ENCODE measurements around the gene USP6NL. TPM values are rescaled to one million over a fixed set of nuclear protein-coding genes. Genes with fewer than 3 reads are reported as not detected.

Gene USP6NL
- polyA plus RNA-seq, 3 donors: 5.5 to 7.7 (median 6.7) TPM

GRCh38 chr10:11576092-11576809 lies 35.2 kb downstream of the USP6NL start:
- no peak overlapping the region for H3K4me3 Mint-ChIP-seq
- WGBS (ENCODE audit: insufficient coverage): 93% methylated on average over 4 of the region's 6 CpGs

GRCh38 chr10:11573497-11573896 lies 38.0 kb downstream of the USP6NL start:
- Mint-ChIP-seq H3K27me3 (ENCODE audit: low read depth in 3 of 3) (peaks cover 0 to 2% (median 0%) of the 10 kb centered on the region in 3 donors), H3K4me1 (peaks cover 41% of the 10 kb centered on the region), H3K27ac (peak overlapping the region in 6 of 7 donors; percentile 3 to 73 (median 28)), H3K4me3 (peak overlapping the region in 1 of 2 donors; percentile 48), H3K9me3 (no peaks in the 10 kb centered on the region), H3K36me3 (no peaks in the 10 kb centered on the region)
- Histone ChIP-seq H3K36me3 (replicated peaks in 1 of 2; ENCODE audit: control insufficient read depth in 1 of 2, insufficient read depth in 2 of 2, low read length in 2 of 2) (no peaks in the 10 kb centered on the region), H4K20me1 (ENCODE audit: insufficient read depth, low read length) (no peaks in the 10 kb centered on the region), H3K9me3 (replicated peaks in 1 of 2; ENCODE audit: control insufficient read depth in 1 of 2, insufficient read depth in 1 of 2, low read length in 2 of 2) (no peaks in the 10 kb centered on the region), H3K79me2 (ENCODE audit: insufficient read depth, low read length) (peaks cover 43% of the 10 kb centered on the region), H3K27ac (ENCODE audit: low read depth in 1 of 2, low read length in 2 of 2) (peak overlapping the region in 1 of 2 donors; percentile 69), H2AFZ (ENCODE audit: insufficient read depth, low read depth, low read length, poor library complexity, severe bottlenecking) (no peak overlapping the region), H3K4me1 (ENCODE audit: control insufficient read depth in 1 of 2, insufficient read depth in 2 of 2, low read length in 2 of 2) (peaks cover 16 to 20% of the 10 kb centered on the region in 2 donors), H3K27me3 (ENCODE audit: control insufficient read depth in 2 of 2, insufficient read depth in 2 of 2, low read length in 2 of 2) (no peaks in the 10 kb centered on the region), H3K9ac (ENCODE audit: insufficient read depth, low read length, poor library complexity, severe bottlenecking) (no peak overlapping the region), H3K4me3 (replicated peaks in 1 of 3; ENCODE audit: low read depth in 2 of 3, low read length in 3 of 3) (peak overlapping the region in 1 of 3 experiments; percentile 38), H3K4me2 (replicated peaks; ENCODE audit: extremely low read depth, low read length, poor library complexity, severe bottlenecking) (peak overlapping the region; percentile 58)
- DNase-seq: peak; percentile 67 to 77 (median 74)
- WGBS (ENCODE audit: insufficient coverage): no CpG with 5 or more reads among the region's 3 CpGs
- TF ChIP-seq CTCF (IDR thresholded peaks at IDR 0.05): no peak
- intact Hi-C loops (cut with micrococcal nuclease): no loop called here

More at GRCh38 chr10:11576092-11576809, 35.2 kb downstream of the USP6NL start:
- Mint-ChIP-seq H3K36me3 (no peaks in the 10 kb centered on the region), H3K4me1 (peaks cover 39% of the 10 kb centered on the region), H3K27me3 (ENCODE audit: low read depth in 3 of 3) (peaks cover 0 to 2% (median 0%) of the 10 kb centered on the region in 3 donors), H3K9me3 (no peaks in the 10 kb centered on the region), H3K27ac (no peak overlapping the region)
- H3K9ac ChIP-seq (ENCODE audit: insufficient read depth, low read length, poor library complexity, severe bottlenecking): no peak overlapping the region
- DNase-seq: peak in 1 of 3 donors; percentile 14
- H3K9me3 ChIP-seq (replicated peaks in 1 of 2; ENCODE audit: control insufficient read depth in 1 of 2, insufficient read depth in 1 of 2, low read length in 2 of 2): no peaks in the 10 kb centered on the region
- no peak overlapping the region for H3K4me2 ChIP-seq (replicated peaks; ENCODE audit: extremely low read depth, low read length, poor library complexity, severe bottlenecking)
- peaks cover 11 to 12% of the 10 kb centered on the region in 2 donors for H3K4me1 ChIP-seq (ENCODE audit: control insufficient read depth in 1 of 2, insufficient read depth in 2 of 2, low read length in 2 of 2)
- TF ChIP-seq CTCF (IDR thresholded peaks at IDR 0.05): no peak
- H2AFZ ChIP-seq (ENCODE audit: insufficient read depth, low read depth, low read length, poor library complexity, severe bottlenecking): no peak overlapping the region
- H3K79me2 ChIP-seq (ENCODE audit: insufficient read depth, low read length): peaks cover 48% of the 10 kb centered on the region
- H3K27me3 ChIP-seq (ENCODE audit: control insufficient read depth in 2 of 2, insufficient read depth in 2 of 2, low read length in 2 of 2): no peaks in the 10 kb centered on the region
- H3K27ac ChIP-seq (ENCODE audit: low read depth in 1 of 2, low read length in 2 of 2): no peak overlapping the region
- H3K4me3 ChIP-seq (replicated peaks in 1 of 3; ENCODE audit: low read depth in 2 of 3, low read length in 3 of 3): no peak overlapping the region
- no peaks in the 10 kb centered on the region for H3K36me3 ChIP-seq (replicated peaks in 1 of 2; ENCODE audit: control insufficient read depth in 1 of 2, insufficient read depth in 2 of 2, low read length in 2 of 2)
- intact Hi-C loops (cut with micrococcal nuclease): no loop called here
- H4K20me1 ChIP-seq (ENCODE audit: insufficient read depth, low read length): no peaks in the 10 kb centered on the region

Measured in CD14-positive monocyte (primary cell).